ENCODE results near the gene RNF115. TPM values are rescaled to one million over a fixed set of nuclear protein-coding genes. Genes with fewer than 3 reads are reported as not detected.

Gene RNF115
- 17.3 and 20.5 TPM in 2 replicates for total RNA-seq
- 6.4 and 7.6 TPM in 2 replicates for polyA plus RNA-seq
- polyA plus RNA-seq (2011; cell fraction: cytosol; rRNA removed): 8.2 and 8.3 TPM in 2 replicates
- polyA plus RNA-seq (2011; cell fraction: nucleus; rRNA removed): 20.5 and 22.1 TPM in 2 replicates
- polyA plus RNA-seq (2012): 7.9 and 11.6 TPM in 2 replicates
- 14.3 and 16.2 TPM in 2 replicates for polyA minus RNA-seq
- 4.8 TPM for polyA minus RNA-seq (2011; cell fraction: cytosol; rRNA and poly(A)+ RNA removed)
- polyA minus RNA-seq (2011; cell fraction: nucleus; rRNA and poly(A)+ RNA removed): 17.6 and 22.6 TPM in 2 replicates
- percentile 82 among the genes with signal in this experiment for Bru-seq, nascent RNA
- BruChase-seq, experiment 1, labeled RNA remaining after a 6-hour chase: percentile 81 among the genes with signal in this experiment
- percentile 81 among the genes with signal in this experiment for BruChase-seq, experiment 2, labeled RNA remaining after a 2-hour chase
- long read RNA-seq, full-length matches to known transcripts: 48 of 112 reads
- long read RNA-seq, partial matches to known transcripts: 8 of 112 reads
- long read RNA-seq, other reads (novel, unspliced or antisense): 56 of 112 reads

DNA sequence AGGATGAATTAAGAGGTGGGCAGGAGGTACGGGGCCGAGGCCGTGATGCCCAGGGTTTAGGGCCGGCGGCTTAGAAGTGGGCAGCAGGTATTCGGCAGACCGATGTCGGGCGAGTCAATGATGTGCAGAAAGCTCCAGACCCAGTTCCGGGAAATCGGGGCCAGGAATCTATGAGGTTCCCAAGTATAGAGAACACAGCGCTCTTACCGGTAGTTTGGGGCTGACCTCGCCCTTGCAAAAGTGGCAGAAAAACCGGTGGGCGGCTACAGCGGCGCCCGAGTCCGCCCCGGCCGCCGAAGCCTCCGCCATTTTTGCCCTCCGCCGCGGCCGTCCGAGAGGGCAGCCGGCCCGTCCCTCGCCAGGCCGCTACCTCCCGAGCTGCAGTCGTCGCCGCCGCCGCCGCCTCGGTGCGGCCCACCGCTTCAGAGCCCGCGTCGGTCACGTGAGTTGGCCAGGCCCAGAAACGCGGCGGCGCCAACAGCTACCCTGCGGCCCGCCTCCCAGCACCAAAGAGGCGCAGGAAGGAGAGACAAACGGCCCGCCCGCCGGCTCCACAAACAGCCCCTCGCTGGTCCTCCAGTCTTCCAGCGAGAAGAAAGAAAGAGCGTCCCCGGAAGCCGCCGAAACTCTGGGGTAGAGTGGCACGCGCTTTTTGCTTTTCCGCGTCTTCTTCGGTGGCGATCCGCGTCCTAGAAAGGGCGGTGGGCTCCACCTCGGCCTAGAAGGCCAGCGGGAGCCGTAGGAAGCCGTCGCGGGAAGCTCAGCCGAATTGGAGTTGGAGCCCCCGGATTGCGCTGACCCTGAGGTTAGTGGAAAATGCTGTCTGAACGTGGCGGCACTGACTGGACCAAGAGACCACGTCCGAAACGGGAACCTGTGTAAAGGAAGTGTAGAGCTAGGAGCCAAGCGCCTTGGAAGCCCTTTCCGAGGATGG, at the start of gene RNF115, which contains the start of gene POLR3C:
TSS of gene RNF115 (minus strand) at position 531 of the 934 bp plus-strand sequence. CDS start at position 309, 222 bp downstream.
TSS of gene POLR3C (plus strand) at position 636 of the 934 bp plus-strand sequence. CDS start 1,577 bp downstream, outside the sequence.
- Histone ChIP-seq H3K4me2 (ENCODE audit: insufficient read depth, low read length) (peak within 1 kb of the TSS; percentile 71), H3K9me3 (replicated peaks; ENCODE audit: control insufficient read depth, insufficient read depth, low read length) (no peaks in the 10 kb centered on the region)

More for the DNA sequence above, at the start of gene RNF115, which contains the start of gene POLR3C:
- H3K4me1 ChIP-seq (ENCODE audit: control insufficient read depth, extremely low read depth, insufficient read depth, low read length): peaks cover 13% of the 10 kb centered on the region
- no peak for TF ChIP-seq GATA2 (IDR thresholded peaks at IDR 0.05; ENCODE audit: insufficient read depth, insufficient read length, low read depth, low read length)
- no peak for TF ChIP-seq EZH2 (IDR thresholded peaks at IDR 0.05; ENCODE audit: borderline replicate concordance, low read depth, low read length, severe bottlenecking)
- TF ChIP-seq POLR2A (IDR thresholded peaks at IDR 0.05; ENCODE audit: low read depth, low read length): peak; percentile 14
- TF ChIP-seq, protein P1, sequence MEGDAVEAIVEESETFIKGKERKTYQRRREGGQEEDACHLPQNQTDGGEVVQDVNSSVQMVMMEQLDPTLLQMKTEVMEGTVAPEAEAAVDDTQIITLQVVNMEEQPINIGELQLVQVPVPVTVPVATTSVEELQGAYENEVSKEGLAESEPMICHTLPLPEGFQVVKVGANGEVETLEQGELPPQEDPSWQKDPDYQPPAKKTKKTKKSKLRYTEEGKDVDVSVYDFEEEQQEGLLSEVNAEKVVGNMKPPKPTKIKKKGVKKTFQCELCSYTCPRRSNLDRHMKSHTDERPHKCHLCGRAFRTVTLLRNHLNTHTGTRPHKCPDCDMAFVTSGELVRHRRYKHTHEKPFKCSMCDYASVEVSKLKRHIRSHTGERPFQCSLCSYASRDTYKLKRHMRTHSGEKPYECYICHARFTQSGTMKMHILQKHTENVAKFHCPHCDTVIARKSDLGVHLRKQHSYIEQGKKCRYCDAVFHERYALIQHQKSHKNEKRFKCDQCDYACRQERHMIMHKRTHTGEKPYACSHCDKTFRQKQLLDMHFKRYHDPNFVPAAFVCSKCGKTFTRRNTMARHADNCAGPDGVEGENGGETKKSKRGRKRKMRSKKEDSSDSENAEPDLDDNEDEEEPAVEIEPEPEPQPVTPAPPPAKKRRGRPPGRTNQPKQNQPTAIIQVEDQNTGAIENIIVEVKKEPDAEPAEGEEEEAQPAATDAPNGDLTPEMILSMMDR (IDR thresholded peaks at IDR 0.05; ENCODE audit: extremely low read depth in 1 of 2, insufficient read depth in 1 of 2, low read depth in 1 of 2, low read length in 2 of 2): no peak
- TF ChIP-seq, protein P2, sequence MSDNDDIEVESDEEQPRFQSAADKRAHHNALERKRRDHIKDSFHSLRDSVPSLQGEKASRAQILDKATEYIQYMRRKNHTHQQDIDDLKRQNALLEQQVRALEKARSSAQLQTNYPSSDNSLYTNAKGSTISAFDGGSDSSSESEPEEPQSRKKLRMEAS (IDR thresholded peaks at IDR 0.05; ENCODE audit: insufficient read depth, insufficient read length): peak; percentile 37
- peak; percentile 80 for TF ChIP-seq POLR2AphosphoS5 (IDR thresholded peaks at IDR 0.05; ENCODE audit: insufficient read depth, low read depth, low read length)
- peak; percentile 90 for DNase-seq (ENCODE audit: low read depth, low spot score)
- H3K27ac ChIP-seq (ENCODE audit: insufficient read depth, low read depth, low read length): peak within 1 kb of the TSS; percentile 69
- ChIA-PET CTCF (interaction anchor here (0.9 to 6.2 kb wide), 4 partner anchors 19 to 102 kb away, joined by 3 to 69 read pairs (median 11); partner anchors contain the start of gene NUDT17), POLR2A (interaction anchor here (0.7 to 1.6 kb wide), 4 partner anchors 35 to 103 kb away, joined by 3 to 5 read pairs (median 4); partner anchors contain the start of gene RBM8A)
- H3K27me3 ChIP-seq (ENCODE audit: control insufficient read depth in 2 of 2, insufficient read depth in 2 of 2, low read length in 2 of 2): no peaks in the 10 kb centered on the region
- no peaks in the 10 kb centered on the region for H4K20me1 ChIP-seq (replicated peaks; ENCODE audit: control insufficient read depth, extremely low read depth, insufficient read depth, low read length)
- peak within 1 kb of the TSS; percentile 89 for H3K9ac ChIP-seq (replicated peaks; ENCODE audit: extremely low read depth, insufficient read depth, low read length)
- FAIRE-seq: peak; percentile 71
- H3K9me1 ChIP-seq (replicated peaks; ENCODE audit: control insufficient read depth, extremely low read depth, insufficient read depth, low read length): no peaks in the 10 kb centered on the region
- peak within 1 kb of the TSS; percentile 62 for H2AFZ ChIP-seq (ENCODE audit: low read depth, low read length)
- peaks cover 30% of the 10 kb centered on the region for H3K79me2 ChIP-seq (ENCODE audit: control insufficient read depth, insufficient read depth, low read length)
- H3K36me3 ChIP-seq (ENCODE audit: control insufficient read depth in 2 of 2, extremely low read depth in 1 of 2, insufficient read depth in 2 of 2, low read length in 2 of 2): peaks cover 14 to 21% of the 10 kb centered on the region in 2 experiments
- TSS peak; percentile 52 for BruUV-seq (replicated peaks)
- intact Hi-C loops (cut with micrococcal nuclease): loop anchor here (1.0 to 10.0 kb wide), 3 partner anchors 39 to 103 kb away; no protein-coding TSS in a partner anchor
- peak within 1 kb of the TSS; percentile 47 to 95 (median 86) for H3K4me3 ChIP-seq (replicated peaks in 1 of 3; ENCODE audit: insufficient read depth in 1 of 3, low read depth in 1 of 3, low read length in 3 of 3)
- dilution Hi-C loops (cut with MboI; ENCODE audit: extremely low pct_ligation_motif_present, low sequenced_read_pairs): no loop called here
